IMR-90 (cell line): ENCODE results near the gene EGLN1. TPM values are rescaled to one million over a fixed set of nuclear protein-coding genes. Genes with fewer than 3 reads are reported as not detected.
A peak's percentile ranks its signal among the peaks of the same experiment; 100 is the strongest.

Source experiments
- ATAC-seq: fragments of 200-7000 bp; cut with Tn5 transposase; 2 replicates; pipeline ENCODE4 v1.9.1; 2020; ENCODE audit warnings: low read depth, mild to moderate bottlenecking, moderate library complexity
- BruUV-seq: library from RNA; stranded (reverse); fragments of 400-500 nt; replicated peaks from 2 replicates; lab custom pipeline; 2021; lab: Mats Ljungman, UMichigan
- CTCF ChIA-PET: fragments of 300-600 bp; formaldehyde crosslinking; extraction: SDS; loops from one replicate; lab custom pipeline; 2021; ENCODE audit warnings: antibody characterized with exemption; lab: Yijun Ruan, JAX
- POLR2A ChIA-PET: fragments of 300-600 bp; sonication (Branson Sonifier 250); formaldehyde crosslinking; loops from one replicate; lab custom pipeline; 2022; ENCODE audit warnings: antibody characterized with exemption; ENCODE audit not compliant: unreplicated experiment; lab: Charles Lee
- DNase-seq: peaks from one replicate; pipeline ENCODE4 v3.0.0; 2013
- H2AFZ ChIP-seq: replicated peaks from 2 replicates; pipeline ENCODE3; 2013; ENCODE audit warnings: low read length, mild to moderate bottlenecking; ENCODE audit not compliant: poor library complexity
- H2AK5ac ChIP-seq: 2 replicates; pipeline ENCODE4 v1.6.1; 2013; ENCODE audit warnings: low read depth, low read length, inconsistent platforms
- H2AK9ac ChIP-seq: replicated peaks from 2 replicates; pipeline ENCODE3; 2013; ENCODE audit warnings: mild to moderate bottlenecking, low read depth, low read length, moderate library complexity; ENCODE audit not compliant: poor library complexity
- H2BK120ac ChIP-seq: 2 replicates; pipeline ENCODE4 v1.6.1; 2013; ENCODE audit warnings: low read depth, low read length, inconsistent platforms
- H2BK15ac ChIP-seq: 3 replicates; pipeline ENCODE4 v1.6.1; 2013; ENCODE audit warnings: low read depth, low read length, inconsistent platforms
- H2BK20ac ChIP-seq: 2 replicates; pipeline ENCODE4 v1.6.1; 2013; ENCODE audit warnings: low read depth, mild to moderate bottlenecking, inconsistent platforms, low read length, moderate library complexity
- H2BK5ac ChIP-seq: 2 replicates; pipeline ENCODE4 v1.6.1; 2013; ENCODE audit warnings: mild to moderate bottlenecking, low read depth, low read length, inconsistent platforms; ENCODE audit not compliant: poor library complexity, severe bottlenecking
- H3K14ac ChIP-seq: replicated peaks from 2 replicates; pipeline ENCODE4 v1.6.1; 2013; ENCODE audit warnings: low read depth, low read length, inconsistent platforms
- H3K18ac ChIP-seq: 2 replicates; pipeline ENCODE4 v1.6.1; 2013; ENCODE audit warnings: low read depth, low read length, control low read depth
- H3K23ac ChIP-seq: 2 replicates; pipeline ENCODE4 v1.6.1; 2013; ENCODE audit warnings: low read depth, low read length, inconsistent platforms
- H3K27ac ChIP-seq: 2 replicates; pipeline ENCODE4 v1.5.1; 2013; ENCODE audit warnings: mild to moderate bottlenecking, control low read depth, low read length; ENCODE audit not compliant: insufficient read depth
- H3K27me3 ChIP-seq: 2 replicates; pipeline ENCODE4 v1.6.1; 2013; ENCODE audit warnings: low read length; ENCODE audit not compliant: control insufficient read depth, insufficient read depth
- H3K36me3 ChIP-seq: 2 replicates; pipeline ENCODE4 v1.6.1; 2013; ENCODE audit warnings: low read length, mixed read lengths; ENCODE audit not compliant: control insufficient read depth, insufficient read depth
- H3K4ac ChIP-seq: 2 replicates; pipeline ENCODE4 v1.6.1; 2013; ENCODE audit warnings: low read depth, low read length, inconsistent platforms
- H3K4me1 ChIP-seq: 2 replicates; pipeline ENCODE4 v1.6.1; 2013; ENCODE audit warnings: low read length, mixed read lengths; ENCODE audit not compliant: control insufficient read depth, insufficient read depth
- H3K4me2 ChIP-seq: 2 replicates; pipeline ENCODE4 v1.6.1; 2013; ENCODE audit warnings: low read depth, mild to moderate bottlenecking, control low read depth, low read length, moderate library complexity
- H3K4me3 ChIP-seq: 2 replicates; pipeline ENCODE4 v1.5.1; 2013; ENCODE audit warnings: low read depth, mild to moderate bottlenecking, control low read depth, low read length, moderate library complexity; ENCODE audit not compliant: insufficient read depth
- H3K56ac ChIP-seq: 2 replicates; pipeline ENCODE4 v1.6.1; 2013; ENCODE audit warnings: low read length, inconsistent platforms; ENCODE audit not compliant: insufficient read depth; ENCODE audit errors: extremely low read depth
- H3K79me1 ChIP-seq, 2 experiments: 2 replicates each; pipeline ENCODE4 v1.6.1; 2013; ENCODE audit warnings: low read length in 2 of 2, inconsistent platforms in 1 of 2, low read depth in 1 of 2
- H3K9ac ChIP-seq: 2 replicates; pipeline ENCODE4 v1.6.1; 2013; ENCODE audit warnings: low read depth, low read length, control low read depth
- H3K9me1 ChIP-seq: 2 replicates; pipeline ENCODE4 v1.6.1; 2013; ENCODE audit warnings: low read length, inconsistent platforms; ENCODE audit not compliant: insufficient read depth
- H3K9me3 ChIP-seq: 2 replicates; pipeline ENCODE4 v1.6.1; 2013; ENCODE audit warnings: low read length; ENCODE audit not compliant: control insufficient read depth, insufficient read depth
- H4K20me1 ChIP-seq: 2 replicates; pipeline ENCODE4 v1.6.1; 2013; ENCODE audit warnings: low read length, inconsistent platforms; ENCODE audit not compliant: insufficient read depth
- H4K5ac ChIP-seq: 2 replicates; pipeline ENCODE4 v1.6.1; 2013; ENCODE audit warnings: mild to moderate bottlenecking, low read depth, low read length, control low read depth
- H4K8ac ChIP-seq, 2 experiments: 2 replicates each; pipeline ENCODE4 v1.6.1; 2013; ENCODE audit warnings: low read depth in 2 of 2, low read length in 2 of 2, control low read depth in 1 of 2, inconsistent platforms in 1 of 2
- H4K91ac ChIP-seq: 2 replicates; pipeline ENCODE4 v1.6.1; 2013; ENCODE audit warnings: low read depth, low read length, inconsistent platforms; ENCODE audit not compliant: insufficient read depth
- BHLHE40 ChIP-seq: fragments of 150-350 bp; IDR thresholded peaks from 2 replicates; pipeline ENCODE4 v1.6.1; 2016; ENCODE audit warnings: mild to moderate bottlenecking, low read depth, low read length
- CEBPB ChIP-seq: IDR thresholded peaks from 2 replicates; pipeline ENCODE4 v1.6.1; 2012; ENCODE audit warnings: low read depth, low read length, improper control_type of control experiment
- CHD1 ChIP-seq: IDR thresholded peaks from 2 replicates; pipeline ENCODE4 v1.6.1; 2012; ENCODE audit warnings: low read depth, low read length, improper control_type of control experiment
- FOS ChIP-seq: fragments of 150-350 bp; IDR thresholded peaks from 2 replicates; pipeline ENCODE4 v1.6.1; 2016; ENCODE audit warnings: low read depth, low read length
- MAFK ChIP-seq: IDR thresholded peaks from 2 replicates; pipeline ENCODE4 v1.6.1; 2012; ENCODE audit warnings: low read depth, low read length, improper control_type of control experiment
- MAZ ChIP-seq: IDR thresholded peaks from 2 replicates; pipeline ENCODE4 v1.6.1; 2012; ENCODE audit warnings: low read depth, mild to moderate bottlenecking, low read length, improper control_type of control experiment, moderate library complexity, borderline replicate concordance
- MXI1 ChIP-seq: IDR thresholded peaks from 2 replicates; pipeline ENCODE4 v1.6.1; 2012; ENCODE audit warnings: low read depth, mild to moderate bottlenecking, low read length, moderate library complexity, borderline replicate concordance
- NFE2L2 ChIP-seq: fragments of 150-350 bp; IDR thresholded peaks from 2 replicates; pipeline ENCODE4 v1.6.1; 2016; ENCODE audit warnings: low read depth, mild to moderate bottlenecking, low read length
- POLR2A ChIP-seq: IDR thresholded peaks from 2 replicates; pipeline ENCODE4 v1.6.1; 2012; ENCODE audit warnings: mild to moderate bottlenecking, low read depth, low read length
- RAD21 ChIP-seq: IDR thresholded peaks from 2 replicates; pipeline ENCODE4 v1.6.1; 2012; ENCODE audit warnings: low read length, improper control_type of control experiment
- RCOR1 ChIP-seq: IDR thresholded peaks from 2 replicates; pipeline ENCODE4 v1.6.1; 2012; ENCODE audit warnings: mild to moderate bottlenecking, low read length, improper control_type of control experiment; ENCODE audit not compliant: insufficient replicate concordance
- RFX5 ChIP-seq: IDR thresholded peaks from 2 replicates; pipeline ENCODE4 v1.8.0; 2012; ENCODE audit warnings: low read depth, mild to moderate bottlenecking, low read length, moderate library complexity
- SMC3 ChIP-seq: fragments of 150-350 bp; IDR thresholded peaks from 2 replicates; pipeline ENCODE4 v1.6.1; 2016; ENCODE audit warnings: low read depth, mild to moderate bottlenecking, antibody characterized with exemption, low read length, moderate library complexity
- WGBS, 2 experiments: methylation state at CpG; one replicate each; pipeline versions ENCODE4 v1.1.5 to v1.1.7; 2013; ENCODE audit warnings: missing lambda C conversion rate in 2 of 2; ENCODE audit not compliant: insufficient read length in 1 of 2; ENCODE audit errors: extremely low coverage in 2 of 2; 5-methylcytosine and 5-hydroxymethylcytosine counted together
- dilution Hi-C: fragments of 300-500 bp; cut with HindIII; formaldehyde crosslinking; loops from one replicate; pipeline ENCODE4 v1.14.3; 2018; ENCODE audit warnings: low sequenced_read_pairs; ENCODE audit not compliant: unreplicated experiment
- in situ Hi-C: fragments of 300-500 bp; cut with MboI; formaldehyde crosslinking; loops from 3 replicates; pipeline ENCODE4 v1.14.3; 2019; ENCODE audit warnings: low sequenced_read_pairs, inconsistent platforms, mixed read lengths
- intact Hi-C: fragments of 100-400 bp; cut with micrococcal nuclease; formaldehyde crosslinking; loops from 2 replicates; pipeline ENCODE4 v1.10.0; 2022
- polyA plus RNA-seq, 3 experiments: library from polyadenylated mRNA; depleted of rRNA; stranded (reverse); fragments of >200 nt; gene quantifications; 2 replicates each; pipeline ENCODE4 v1.2.3, GENCODE V29; 2012; ENCODE audit warnings: low replicate concordance in 1 of 3
- total RNA-seq: library from RNA; depleted of rRNA; stranded (reverse); fragments of >200 nt; gene quantifications from 2 replicates; pipeline ENCODE4 v1.2.3, GENCODE V29; 2012
- TF ChIP-seq, protein P1 (sequence below): fragments of 150-350 bp; IDR thresholded peaks from 2 replicates; pipeline ENCODE4 v1.6.1; 2016; ENCODE audit warnings: low read depth, mild to moderate bottlenecking, low read length, moderate library complexity, borderline replicate concordance
- TF ChIP-seq, protein P2 (sequence below): conservative IDR thresholded peaks from 2 replicates; pipeline ENCODE4 v1.5.1; 2012; ENCODE audit warnings: mild to moderate bottlenecking, low read depth, low read length, improper control_type of control experiment
- TF ChIP-seq, protein P3 (sequence below): fragments of 150-350 bp; IDR thresholded peaks from 2 replicates; pipeline ENCODE4 v1.6.1; 2017; ENCODE audit warnings: mild to moderate bottlenecking, antibody characterized with exemption, low read length, low read depth

Gene EGLN1
- total and polyA plus RNA-seq, 2 of the 4 experiments (the other 2 are of a cell fraction) = 25.7 to 26.9 TPM

DNA sequence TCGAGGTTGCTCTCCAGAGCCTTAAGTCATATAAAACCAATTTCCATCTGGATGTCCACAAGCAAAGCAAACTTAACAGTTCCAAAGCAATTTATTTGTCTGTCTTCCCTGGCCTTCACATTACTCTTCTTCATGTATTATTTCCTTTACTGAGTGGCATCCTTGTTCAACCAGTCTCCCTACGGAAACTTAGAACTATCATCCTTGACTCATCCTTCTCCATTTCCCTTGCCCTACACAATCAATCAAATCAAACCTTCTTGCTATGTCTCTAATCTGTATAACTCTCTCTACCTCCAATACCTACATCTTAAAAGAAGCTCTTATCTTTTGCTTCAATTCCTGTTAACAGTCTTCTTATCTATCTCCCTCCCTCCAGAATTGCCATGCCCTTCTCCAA lies 25.4 kb downstream of the EGLN1 start:
- intact Hi-C loops = no loop called here
- H3K23ac ChIP-seq = no peak overlapping the region
- H3K9me3 ChIP-seq = no peaks in the 10 kb centered on the region
- H3K56ac ChIP-seq = no peak overlapping the region
- H2BK120ac ChIP-seq = no peak overlapping the region
- no peak for DNase-seq
- no peak overlapping the region for H3K4me2 ChIP-seq
- ATAC-seq = no peak
- H3K9ac ChIP-seq = no peak overlapping the region
- dilution Hi-C loops = no loop called here
- peak overlapping the region; percentile 33; the same call in 1 of the 2 replicates for H2AK5ac ChIP-seq
- H3K36me3 ChIP-seq = no peaks in the 10 kb centered on the region
- H4K20me1 ChIP-seq = peaks cover 45% of the 10 kb centered on the region
- ChIA-PET CTCF (no interaction called here), POLR2A (no interaction called here)
- no peak overlapping the region for H3K14ac ChIP-seq
- H2AFZ ChIP-seq = no peak overlapping the region
- H2BK15ac ChIP-seq = no peak overlapping the region
- H3K79me1 ChIP-seq = peaks cover 27 to 65% of the 10 kb centered on the region in 2 experiments
- no peak for TF ChIP-seq MXI1
- TF ChIP-seq MAFK = no peak
- TF ChIP-seq MAZ = no peak
- TF ChIP-seq, protein P1, sequence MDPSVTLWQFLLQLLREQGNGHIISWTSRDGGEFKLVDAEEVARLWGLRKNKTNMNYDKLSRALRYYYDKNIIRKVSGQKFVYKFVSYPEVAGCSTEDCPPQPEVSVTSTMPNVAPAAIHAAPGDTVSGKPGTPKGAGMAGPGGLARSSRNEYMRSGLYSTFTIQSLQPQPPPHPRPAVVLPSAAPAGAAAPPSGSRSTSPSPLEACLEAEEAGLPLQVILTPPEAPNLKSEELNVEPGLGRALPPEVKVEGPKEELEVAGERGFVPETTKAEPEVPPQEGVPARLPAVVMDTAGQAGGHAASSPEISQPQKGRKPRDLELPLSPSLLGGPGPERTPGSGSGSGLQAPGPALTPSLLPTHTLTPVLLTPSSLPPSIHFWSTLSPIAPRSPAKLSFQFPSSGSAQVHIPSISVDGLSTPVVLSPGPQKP = no peak
- no peak for TF ChIP-seq RCOR1
- TF ChIP-seq RFX5 = no peak
- no peak for TF ChIP-seq NFE2L2
- TF ChIP-seq POLR2A = no peak
- no peak for TF ChIP-seq CHD1
- TF ChIP-seq, protein P2, sequence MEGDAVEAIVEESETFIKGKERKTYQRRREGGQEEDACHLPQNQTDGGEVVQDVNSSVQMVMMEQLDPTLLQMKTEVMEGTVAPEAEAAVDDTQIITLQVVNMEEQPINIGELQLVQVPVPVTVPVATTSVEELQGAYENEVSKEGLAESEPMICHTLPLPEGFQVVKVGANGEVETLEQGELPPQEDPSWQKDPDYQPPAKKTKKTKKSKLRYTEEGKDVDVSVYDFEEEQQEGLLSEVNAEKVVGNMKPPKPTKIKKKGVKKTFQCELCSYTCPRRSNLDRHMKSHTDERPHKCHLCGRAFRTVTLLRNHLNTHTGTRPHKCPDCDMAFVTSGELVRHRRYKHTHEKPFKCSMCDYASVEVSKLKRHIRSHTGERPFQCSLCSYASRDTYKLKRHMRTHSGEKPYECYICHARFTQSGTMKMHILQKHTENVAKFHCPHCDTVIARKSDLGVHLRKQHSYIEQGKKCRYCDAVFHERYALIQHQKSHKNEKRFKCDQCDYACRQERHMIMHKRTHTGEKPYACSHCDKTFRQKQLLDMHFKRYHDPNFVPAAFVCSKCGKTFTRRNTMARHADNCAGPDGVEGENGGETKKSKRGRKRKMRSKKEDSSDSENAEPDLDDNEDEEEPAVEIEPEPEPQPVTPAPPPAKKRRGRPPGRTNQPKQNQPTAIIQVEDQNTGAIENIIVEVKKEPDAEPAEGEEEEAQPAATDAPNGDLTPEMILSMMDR = no peak
- no peak for TF ChIP-seq BHLHE40
- no peak for TF ChIP-seq CEBPB
- TF ChIP-seq, protein P3, sequence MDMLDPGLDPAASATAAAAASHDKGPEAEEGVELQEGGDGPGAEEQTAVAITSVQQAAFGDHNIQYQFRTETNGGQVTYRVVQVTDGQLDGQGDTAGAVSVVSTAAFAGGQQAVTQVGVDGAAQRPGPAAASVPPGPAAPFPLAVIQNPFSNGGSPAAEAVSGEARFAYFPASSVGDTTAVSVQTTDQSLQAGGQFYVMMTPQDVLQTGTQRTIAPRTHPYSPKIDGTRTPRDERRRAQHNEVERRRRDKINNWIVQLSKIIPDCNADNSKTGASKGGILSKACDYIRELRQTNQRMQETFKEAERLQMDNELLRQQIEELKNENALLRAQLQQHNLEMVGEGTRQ = no peak
- no peak for TF ChIP-seq RAD21
- no peak for TF ChIP-seq SMC3
- TF ChIP-seq FOS = no peak
- no peak overlapping the region for H2AK9ac ChIP-seq
- H3K9me1 ChIP-seq = peaks cover 6% of the 10 kb centered on the region
- in situ Hi-C loops = no loop called here
- 86% methylated on average over 2 of the region's 2 CpGs; no CpG with 5 or more reads in 1 of the 2 experiments for WGBS, 2 experiments
- no peak overlapping the region for H3K27ac ChIP-seq
- H3K27me3 ChIP-seq = no peaks in the 10 kb centered on the region
- no peak overlapping the region for H3K18ac ChIP-seq
- BruUV-seq = no TSS peak
- peaks cover 8% of the 10 kb centered on the region for H3K4me1 ChIP-seq
- H4K91ac ChIP-seq = no peak overlapping the region
- H3K4me3 ChIP-seq = no peak overlapping the region
- 0 out of 2 replicates have a peak overlapping the region, but pooled peaks have one; percentile 9 for H3K4ac ChIP-seq
- no peak overlapping the region for H4K8ac ChIP-seq
- no peak overlapping the region for H2BK5ac ChIP-seq
- 0 out of 2 replicates have a peak overlapping the region, but pooled peaks have one; percentile 25 for H2BK20ac ChIP-seq
- no peak overlapping the region for H4K5ac ChIP-seq
